Parathyroid adenoma (tissue), 2 donors: Measurements from ENCODE around the gene KIAA1671.
A peak's percentile ranks its signal among the peaks of the same experiment; 100 is the strongest.

Experiments used
- H2AFZ ChIP-seq: fragments of 300-600 bp; sonication (generic); one replicate; pipeline ENCODE4 v1.7.0; 2017; ENCODE audit warnings: antibody characterized with exemption, mild to moderate bottlenecking
- H3K27ac ChIP-seq: fragments of 300-600 bp; sonication (generic); one replicate; pipeline ENCODE4 v1.7.0; 2017
- H3K27me3 ChIP-seq: fragments of 300-600 bp; sonication (generic); one replicate; pipeline ENCODE4 v1.7.0; 2017; ENCODE audit warnings: low read length; ENCODE audit not compliant: control insufficient read depth, insufficient read depth
- H3K36me3 ChIP-seq: fragments of 300-600 bp; sonication (generic); one replicate; pipeline ENCODE4 v1.7.0; 2017; ENCODE audit warnings: low read length; ENCODE audit not compliant: control insufficient read depth, insufficient read depth
- H3K4me1 ChIP-seq: fragments of 300-600 bp; sonication (generic); one replicate; pipeline ENCODE4 v1.7.0; 2017; ENCODE audit warnings: control low read depth
- H3K4me2 ChIP-seq: fragments of 300-600 bp; sonication (generic); one replicate; pipeline ENCODE4 v1.7.0; 2017; ENCODE audit warnings: low read length
- H3K4me3 ChIP-seq: fragments of 300-600 bp; sonication (generic); one replicate; pipeline ENCODE4 v1.7.0; 2017; ENCODE audit warnings: low read depth, low read length
- H3K79me2 ChIP-seq: fragments of 300-600 bp; sonication (generic); one replicate; pipeline ENCODE4 v1.7.0; 2017; ENCODE audit warnings: control low read depth
- H3K9ac ChIP-seq: fragments of 300-600 bp; sonication (generic); one replicate; pipeline ENCODE4 v1.7.0; 2017; ENCODE audit warnings: mild to moderate bottlenecking
- H3K9me3 ChIP-seq: fragments of 300-600 bp; sonication (generic); one replicate; pipeline ENCODE4 v1.7.0; 2017; ENCODE audit warnings: low read length; ENCODE audit not compliant: control insufficient read depth
- CTCF ChIP-seq: fragments of 300-600 bp; sonication (generic); IDR thresholded peaks from one replicate; pipeline ENCODE4 v1.7.0; 2017; ENCODE audit warnings: antibody characterized with exemption, mild to moderate bottlenecking
- donor health status: primary hyperparathyroidism.

KIAA1671 gene

GRCh38 chr22:25006354-25006753 lies 53.8 kb downstream of the KIAA1671 start:
- Histone ChIP-seq H3K9ac (no peak overlapping the region), H3K79me2 (no peaks in the 10 kb centered on the region), H3K27ac (no peak overlapping the region), H2AFZ (no peak overlapping the region), H3K4me1 (no peaks in the 10 kb centered on the region), H3K36me3 (no peaks in the 10 kb centered on the region), H3K4me2 (no peak overlapping the region), H3K27me3 (no peaks in the 10 kb centered on the region), H3K4me3 (no peak overlapping the region), H3K9me3 (no peaks in the 10 kb centered on the region)
- TF ChIP-seq CTCF, result no peak

- Histone ChIP-seq H3K4me1 (no peaks in the 10 kb centered on the region), H3K27me3 (no peaks in the 10 kb centered on the region), H3K9ac (no peak overlapping the region), H3K4me3 (no peak overlapping the region), H3K79me2 (no peaks in the 10 kb centered on the region), H3K4me2 (no peak overlapping the region), H3K36me3 (no peaks in the 10 kb centered on the region), H2AFZ (no peak overlapping the region), H3K9me3 (no peaks in the 10 kb centered on the region), H3K27ac (no peak overlapping the region)
- no peak for TF ChIP-seq CTCF
Measured at GRCh38 chr22:25007444-25008106, 55.1 kb downstream of the KIAA1671 start.

GRCh38 chr22:25008666-25009065 lies 56.1 kb downstream of the KIAA1671 start:
- no peak overlapping the region for H3K4me2 ChIP-seq
- H3K4me3 ChIP-seq, result no peak overlapping the region
- no peaks in the 10 kb centered on the region for H3K27me3 ChIP-seq
- no peak overlapping the region for H3K27ac ChIP-seq
- TF ChIP-seq CTCF, result no peak
- no peaks in the 10 kb centered on the region for H3K4me1 ChIP-seq
- H3K9me3 ChIP-seq, result no peaks in the 10 kb centered on the region
- no peak overlapping the region for H2AFZ ChIP-seq
- H3K79me2 ChIP-seq, result no peaks in the 10 kb centered on the region
- no peak overlapping the region for H3K9ac ChIP-seq
- no peaks in the 10 kb centered on the region for H3K36me3 ChIP-seq

GRCh38 chr22:25012741-25013143 lies 60.2 kb downstream of the KIAA1671 start:
- Histone ChIP-seq H3K4me1 (no peaks in the 10 kb centered on the region), H2AFZ (no peak overlapping the region), H3K4me3 (no peak overlapping the region), H3K9ac (no peak overlapping the region), H3K27me3 (no peaks in the 10 kb centered on the region), H3K79me2 (no peaks in the 10 kb centered on the region), H3K36me3 (no peaks in the 10 kb centered on the region), H3K9me3 (no peaks in the 10 kb centered on the region), H3K4me2 (no peak overlapping the region), H3K27ac (no peak overlapping the region)
- no peak for TF ChIP-seq CTCF

- no peaks in the 10 kb centered on the region for H3K9me3 ChIP-seq
- no peak for TF ChIP-seq CTCF
- no peak overlapping the region for H3K4me3 ChIP-seq
- no peaks in the 10 kb centered on the region for H3K36me3 ChIP-seq
- no peak overlapping the region for H3K9ac ChIP-seq
- no peak overlapping the region for H2AFZ ChIP-seq
- H3K4me1 ChIP-seq, result no peaks in the 10 kb centered on the region
- no peaks in the 10 kb centered on the region for H3K27me3 ChIP-seq
- H3K27ac ChIP-seq, result peak overlapping the region; percentile 11
- H3K79me2 ChIP-seq, result no peaks in the 10 kb centered on the region
- H3K4me2 ChIP-seq, result no peak overlapping the region
Measured at GRCh38 chr22:25013607-25014006, 61.1 kb downstream of the KIAA1671 start.
